Esophagus squamous epithelium (tissue), 5 donors: ENCODE data around the gene EIF4EBP2. TPM values are rescaled to one million over a fixed set of nuclear protein-coding genes. Genes with fewer than 3 reads are reported as not detected.

Source experiments
- DNase-seq: peaks from one replicate; lab custom pipeline; 2025; lab: John Stamatoyannopoulos, UW
- H3K27ac ChIP-seq, 4 donors: fragments of 200-600 bp; sonication (generic); one replicate each; pipeline ENCODE4 v1.5.1; 2016 to 2019; ENCODE audit warnings: mild to moderate bottlenecking in 1 of 4
- H3K27me3 ChIP-seq, 4 donors: fragments of 200-600 bp; sonication (generic); 1 replicate in 3 of 4; 2 replicates in 1 of 4; pipeline versions ENCODE4 v1.5.1 to v1.6.0; 2017 to 2021; ENCODE audit warnings: antibody characterized with exemption in 1 of 4
- H3K36me3 ChIP-seq, 3 donors: fragments of 200-600 bp; sonication (generic); one replicate each; pipeline ENCODE4 v1.5.1; 2016 to 2019
- H3K4me1 ChIP-seq, 3 donors: fragments of 200-600 bp; sonication (generic); one replicate each; pipeline ENCODE4 v1.5.1; 2017 to 2019
- H3K4me3 ChIP-seq, 4 donors: fragments of 200-600 bp; sonication (generic); 1 replicate in 3 of 4; 2 replicates in 1 of 4; pipeline ENCODE4 v1.5.1; 2016 to 2019; ENCODE audit warnings: mild to moderate bottlenecking in 2 of 4, moderate library complexity in 1 of 4
- H3K9me3 ChIP-seq, 3 donors: fragments of 200-600 bp; sonication (generic); one replicate each; pipeline ENCODE4 v1.5.1; 2016 to 2019
- POLR2A ChIP-seq, 4 donors: fragments of 450-650 bp; IDR thresholded peaks; one replicate each; pipeline ENCODE4 v1.6.1; 2017; ENCODE audit warnings: antibody characterized with exemption in 4 of 4, mild to moderate bottlenecking in 4 of 4, moderate library complexity in 3 of 4
- WGBS, 2 donors: methylation state at CpG; one replicate each; pipeline ENCODE4 v1.1.5; 2018; 5-methylcytosine and 5-hydroxymethylcytosine counted together
- intact Hi-C: fragments of 100-400 bp; cut with DNase I; formaldehyde crosslinking; loops from one replicate; pipeline ENCODE4 v1.15.0; 2022
- total RNA-seq, 4 donors: library from RNA; depleted of rRNA; stranded (reverse); fragments of >200 nt; gene quantifications; one replicate each; pipeline ENCODE4 v1.1.0, GENCODE V29; 2016
- TF ChIP-seq, protein P1 (sequence below), 6 experiments: fragments of 450-650 bp in 4 of 6; fragments of 200-600 bp in 2 of 6; sonication (generic) in 2 of 6; IDR thresholded peaks; one replicate each; pipeline ENCODE4 v1.5.1; 2016 to 2019; ENCODE audit warnings: antibody characterized with exemption in 6 of 6, mild to moderate bottlenecking in 4 of 6, moderate library complexity in 4 of 6
- donor health status: DM: yes; HTN: yes; CAD: no.

EIF4EBP2 gene
- total RNA-seq, 4 donors from 2014 or later, result 34.5 to 57.2 (median 43.2) TPM

- Histone ChIP-seq H3K36me3 (no peaks in the 10 kb centered on the region), H3K4me1 (peaks cover 0 to 16% (median 13%) of the 10 kb centered on the region in 3 donors), H3K27me3 (no peaks in the 10 kb centered on the region), H3K9me3 (no peaks in the 10 kb centered on the region), H3K27ac (peak overlapping the region; percentile 69 to 95 (median 84)), H3K4me3 (peak overlapping the region in 2 of 4 donors; percentile 5 to 47)
- no peak for TF ChIP-seq POLR2A (IDR thresholded peaks at IDR 0.05)
- TF ChIP-seq, protein P1, sequence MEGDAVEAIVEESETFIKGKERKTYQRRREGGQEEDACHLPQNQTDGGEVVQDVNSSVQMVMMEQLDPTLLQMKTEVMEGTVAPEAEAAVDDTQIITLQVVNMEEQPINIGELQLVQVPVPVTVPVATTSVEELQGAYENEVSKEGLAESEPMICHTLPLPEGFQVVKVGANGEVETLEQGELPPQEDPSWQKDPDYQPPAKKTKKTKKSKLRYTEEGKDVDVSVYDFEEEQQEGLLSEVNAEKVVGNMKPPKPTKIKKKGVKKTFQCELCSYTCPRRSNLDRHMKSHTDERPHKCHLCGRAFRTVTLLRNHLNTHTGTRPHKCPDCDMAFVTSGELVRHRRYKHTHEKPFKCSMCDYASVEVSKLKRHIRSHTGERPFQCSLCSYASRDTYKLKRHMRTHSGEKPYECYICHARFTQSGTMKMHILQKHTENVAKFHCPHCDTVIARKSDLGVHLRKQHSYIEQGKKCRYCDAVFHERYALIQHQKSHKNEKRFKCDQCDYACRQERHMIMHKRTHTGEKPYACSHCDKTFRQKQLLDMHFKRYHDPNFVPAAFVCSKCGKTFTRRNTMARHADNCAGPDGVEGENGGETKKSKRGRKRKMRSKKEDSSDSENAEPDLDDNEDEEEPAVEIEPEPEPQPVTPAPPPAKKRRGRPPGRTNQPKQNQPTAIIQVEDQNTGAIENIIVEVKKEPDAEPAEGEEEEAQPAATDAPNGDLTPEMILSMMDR (IDR thresholded peaks at IDR 0.05), result peak; percentile 78 to 98 (median 93)
- intact Hi-C loops, result loop anchor here (5.0 kb wide), 1 partner anchor 137 kb away; no protein-coding TSS in a partner anchor
- 0 to 35% methylated on average over 2 to 7 of the region's 15 CpGs for WGBS, 2 donors
- peak; percentile 65 for DNase-seq
Observed at GRCh38 chr10:70363971-70364771, 39.8 kb upstream of the EIF4EBP2 start.

DNA sequence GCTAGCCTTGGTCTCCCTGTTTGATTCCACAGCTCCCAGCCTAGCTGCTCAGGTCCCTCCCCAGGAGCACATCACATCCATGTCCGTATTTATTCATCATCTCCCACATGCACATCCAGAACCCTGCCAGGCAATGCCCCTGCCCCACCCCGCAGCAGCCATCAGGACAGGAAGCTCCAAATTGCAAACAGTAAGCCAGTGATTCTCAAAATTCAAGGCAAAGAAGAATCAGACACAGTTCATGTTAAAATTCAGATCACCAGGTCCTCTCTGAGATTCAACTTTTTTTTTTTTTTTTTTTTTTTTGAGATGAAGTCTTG, 39.2 kb upstream of the EIF4EBP2 start:
- TF ChIP-seq, protein P1 (IDR thresholded peaks at IDR 0.05), result no peak
- no peak for TF ChIP-seq POLR2A (IDR thresholded peaks at IDR 0.05)
- Histone ChIP-seq H3K4me1 (peaks cover 0 to 16% (median 13%) of the 10 kb centered on the region in 3 donors), H3K9me3 (no peaks in the 10 kb centered on the region), H3K36me3 (no peaks in the 10 kb centered on the region), H3K27me3 (no peaks in the 10 kb centered on the region), H3K4me3 (peak overlapping the region in 1 of 4 donors; percentile 47), H3K27ac (peak overlapping the region in 1 of 4 donors; percentile 95)
- intact Hi-C loops, result loop anchor here (5.0 kb wide), 1 partner anchor 137 kb away; no protein-coding TSS in a partner anchor
- 21 to 29% methylated on average over 2 of the region's 2 CpGs for WGBS, 2 donors
- DNase-seq, result no peak

DNA sequence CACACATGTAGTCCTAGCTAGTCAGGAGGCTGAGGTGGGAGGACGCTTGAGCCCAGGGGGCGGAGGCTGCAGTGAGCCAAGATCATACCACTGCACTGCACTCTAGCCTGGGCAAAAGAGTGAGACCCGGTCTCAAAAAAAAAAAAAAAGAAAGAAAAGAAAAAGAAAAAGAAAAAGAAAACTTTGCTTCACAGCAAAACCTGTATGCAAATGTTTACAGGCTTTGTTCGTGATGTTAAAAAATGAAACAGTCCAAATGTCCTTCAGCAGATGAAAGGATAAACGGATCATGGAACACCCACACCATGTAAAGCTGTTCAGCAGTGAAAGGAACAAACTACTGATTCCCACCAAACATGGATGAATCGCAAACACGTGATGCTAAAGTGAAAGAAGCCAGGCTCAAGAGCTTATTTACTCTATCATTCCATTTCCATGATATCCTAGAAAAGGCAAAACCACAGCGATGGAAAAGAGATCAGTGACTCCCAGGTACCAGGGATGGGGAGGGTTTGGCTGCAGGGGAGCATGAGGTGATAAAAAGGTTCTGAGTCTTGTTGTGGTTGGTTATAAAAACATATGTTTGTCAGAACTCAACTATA, 36.6 kb upstream of the EIF4EBP2 start:
- H3K9me3 ChIP-seq, result no peaks in the 10 kb centered on the region
- H3K4me1 ChIP-seq, result peaks cover 0 to 16% (median 13%) of the 10 kb centered on the region in 3 donors
- intact Hi-C loops, result no loop called here
- no peaks in the 10 kb centered on the region for H3K36me3 ChIP-seq
- 63 to 82% methylated on average over 6 to 8 of the region's 8 CpGs for WGBS, 2 donors
- DNase-seq, result no peak
- H3K4me3 ChIP-seq, result no peak overlapping the region
- TF ChIP-seq, protein P1 (IDR thresholded peaks at IDR 0.05), result no peak
- no peak for TF ChIP-seq POLR2A (IDR thresholded peaks at IDR 0.05)
- H3K27me3 ChIP-seq, result no peaks in the 10 kb centered on the region
- H3K27ac ChIP-seq, result peak overlapping the region in 1 of 4 donors; percentile 6

DNA sequence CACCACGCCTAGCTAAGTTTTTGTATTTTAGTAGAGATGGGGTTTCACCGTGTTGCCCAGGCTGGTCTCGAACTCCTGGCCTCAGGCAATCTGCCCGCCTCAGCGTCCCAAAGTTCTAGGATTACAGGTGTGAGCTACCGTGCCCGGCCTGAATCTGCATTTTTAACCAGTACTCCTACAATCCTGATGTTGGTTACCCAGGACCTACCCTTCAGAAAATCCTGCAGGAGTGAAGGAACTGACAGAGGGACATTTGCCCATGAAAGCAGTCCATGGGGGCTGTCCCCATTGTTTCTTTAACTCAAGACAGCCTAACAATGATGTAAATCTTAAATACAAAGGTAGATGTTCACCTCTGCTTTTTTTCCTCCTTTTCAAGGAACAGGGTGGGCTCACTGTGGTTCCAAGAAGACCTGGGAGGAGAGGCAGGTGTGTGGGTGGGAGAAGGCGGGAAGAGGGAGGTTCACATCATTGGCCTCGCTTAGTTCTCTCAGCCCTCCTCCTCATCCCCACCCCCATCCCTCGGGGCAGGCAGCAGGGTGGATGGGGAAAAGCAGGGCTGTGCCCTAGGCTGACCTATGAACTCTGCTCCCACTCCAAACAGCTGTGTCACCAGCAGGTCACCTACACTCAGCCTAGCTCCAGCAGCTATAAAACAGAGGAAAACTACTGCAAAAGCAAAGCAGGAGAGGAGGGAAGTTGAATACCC, 35.0 kb upstream of the EIF4EBP2 start:
- no peaks in the 10 kb centered on the region for H3K27me3 ChIP-seq
- DNase-seq, result no peak
- H3K4me1 ChIP-seq, result peaks cover 0 to 9% (median 8%) of the 10 kb centered on the region in 3 donors
- intact Hi-C loops, result no loop called here
- no peak overlapping the region for H3K27ac ChIP-seq
- H3K9me3 ChIP-seq, result no peaks in the 10 kb centered on the region
- H3K36me3 ChIP-seq, result no peaks in the 10 kb centered on the region
- 82 to 93% methylated on average over 5 to 7 of the region's 10 CpGs for WGBS, 2 donors
- H3K4me3 ChIP-seq, result no peak overlapping the region
- TF ChIP-seq POLR2A (IDR thresholded peaks at IDR 0.05), result no peak
- TF ChIP-seq, protein P1 (IDR thresholded peaks at IDR 0.05), result no peak
